ENCODE results near the gene THEMIS.

The THEMIS gene

GRCh38 chr6:127857051-127857637, 43.7 kb downstream of the THEMIS start:
- DNase-seq: no peak

DNA sequence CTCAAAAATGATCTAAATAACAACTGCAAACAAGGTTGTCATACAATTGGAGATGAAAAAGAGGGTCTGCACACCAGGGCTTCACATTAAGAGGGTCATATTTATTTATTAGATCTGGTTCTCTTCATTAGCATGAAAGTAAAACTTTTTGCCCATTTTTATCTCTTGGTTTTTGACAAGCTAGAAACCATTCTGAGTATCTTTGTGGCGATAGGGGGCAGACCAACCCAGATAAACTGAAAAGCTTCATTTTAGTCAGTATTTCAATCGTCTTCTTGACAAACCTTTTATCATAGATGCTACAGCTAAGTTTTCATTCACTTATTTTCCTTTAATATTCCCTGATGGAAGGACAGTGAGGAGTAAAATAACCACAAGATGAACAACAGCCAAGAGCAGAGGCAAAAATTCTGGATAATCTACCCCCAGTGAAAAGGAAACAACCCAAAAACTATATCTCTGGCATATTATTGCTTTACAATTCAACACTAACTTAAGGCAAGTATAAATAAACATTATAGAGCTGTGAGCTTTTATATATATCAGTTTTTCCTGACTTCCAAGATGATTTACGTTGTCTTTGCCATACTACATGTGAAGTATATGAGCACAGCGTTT, 45.2 kb downstream of the THEMIS start:
- peak; percentile 15 to 30 for DNase-seq

GRCh38 chr6:127854009-127854408, 46.8 kb downstream of the THEMIS start:
- DNase-seq: no peak

- no peak for DNase-seq
These were observed 49.7 kb downstream of the THEMIS start for GRCh38 chr6:127851197-127851596.

DNA sequence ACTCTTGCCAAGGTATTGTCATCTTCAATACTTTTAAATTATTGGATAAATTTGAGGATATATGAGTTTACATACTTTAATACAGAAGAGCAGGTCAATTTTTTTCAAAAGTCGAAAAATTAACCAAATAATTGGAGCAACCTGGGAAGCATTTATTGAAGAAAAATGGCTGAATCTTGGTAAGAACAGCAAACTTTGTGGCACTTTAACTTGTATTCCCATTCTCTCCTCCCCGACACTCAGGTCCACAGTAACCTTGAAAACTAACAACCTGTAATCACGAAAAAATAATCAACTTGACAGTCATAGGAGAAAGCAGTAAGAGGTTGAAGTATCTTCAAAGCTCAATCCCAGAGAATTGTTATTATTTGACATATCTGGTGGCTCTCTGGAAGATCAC, 55.6 kb downstream of the THEMIS start:
- no peak for DNase-seq

- no peak for DNase-seq
These were observed 56.3 kb downstream of the THEMIS start for GRCh38 chr6:127844529-127844928.

GRCh38 chr6:127843582-127843981, 57.3 kb downstream of the THEMIS start:
- DNase-seq: no peak

DNA sequence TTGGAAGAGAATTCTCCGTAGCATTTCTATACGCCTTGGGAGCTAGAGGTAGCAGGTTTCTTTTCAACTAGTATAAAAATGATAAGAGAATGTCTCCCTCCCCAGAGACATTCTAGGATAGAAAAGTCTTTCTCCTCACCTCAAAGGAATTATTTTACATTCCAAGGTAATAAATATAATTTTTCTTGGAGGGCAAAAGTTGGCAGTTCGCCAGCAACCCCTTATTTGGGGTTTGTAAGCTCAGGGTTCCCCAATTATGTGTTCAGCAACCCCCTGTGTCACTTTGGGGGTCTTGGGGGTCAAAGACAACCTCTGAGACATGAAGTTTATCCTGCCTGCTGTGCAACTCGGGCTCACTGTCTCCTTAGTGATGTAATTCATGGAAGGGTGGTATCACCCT, 58.3 kb downstream of the THEMIS start:
- DNase-seq: no peak

DNA sequence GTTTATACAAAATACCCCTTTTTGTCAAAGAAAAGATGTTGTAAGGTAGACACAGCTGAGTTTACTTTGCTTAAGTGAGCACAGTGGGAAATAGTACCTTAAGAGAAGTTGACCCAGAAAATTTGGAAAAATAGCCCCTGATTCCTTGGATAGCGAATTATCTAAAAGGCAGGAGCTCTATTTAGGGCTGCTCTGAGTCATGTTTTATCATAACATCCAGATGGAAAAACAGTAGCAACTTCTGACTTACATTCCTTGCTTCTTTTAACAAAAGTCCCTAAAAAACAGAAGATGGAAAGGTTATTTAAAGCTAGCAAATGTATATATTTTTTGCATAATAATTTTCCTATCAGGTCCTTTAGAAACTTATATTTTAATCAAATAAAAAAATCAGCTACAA, 59.0 kb downstream of the THEMIS start:
- no peak for DNase-seq

- DNase-seq: no peak
These were observed 66.7 kb downstream of the THEMIS start for GRCh38 chr6:127834136-127834535.

DNA sequence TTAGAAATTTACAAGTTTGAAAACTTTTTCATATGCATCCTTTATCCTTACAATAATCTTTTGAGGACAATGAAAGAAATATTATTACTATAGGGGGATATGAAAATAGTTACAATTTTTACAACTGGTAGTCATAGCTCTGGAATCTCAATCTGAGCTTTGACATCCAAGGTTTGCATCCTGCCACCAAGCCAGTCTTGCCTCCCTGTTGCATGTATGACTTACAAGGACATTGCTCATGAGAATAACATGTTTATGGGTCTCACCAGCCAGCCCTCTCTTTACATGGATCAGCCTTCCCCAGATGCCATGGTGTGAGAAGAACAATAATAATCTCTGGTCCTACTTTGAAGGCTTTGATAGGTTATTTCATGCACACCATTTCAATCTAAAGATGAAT, 67.5 kb downstream of the THEMIS start:
- DNase-seq: no peak

DNA sequence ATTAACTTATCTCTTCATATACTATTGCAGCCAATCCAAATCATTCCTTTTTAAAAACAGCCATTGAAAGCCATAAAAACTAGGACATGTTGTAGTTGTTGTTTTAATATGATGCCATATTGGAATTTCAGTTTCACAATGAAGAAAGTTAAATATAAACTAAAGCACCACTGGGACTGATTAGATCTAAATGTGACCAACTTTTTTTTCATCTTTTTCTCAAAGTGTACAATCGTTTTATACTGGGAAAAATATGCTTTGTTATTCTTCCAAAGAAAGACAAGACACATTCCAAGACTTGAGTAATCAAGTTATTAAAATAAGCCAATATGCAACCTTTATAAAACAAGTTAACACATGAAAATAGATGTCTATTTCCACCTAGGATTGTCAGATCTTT, 68.5 kb downstream of the THEMIS start:
- no peak for DNase-seq

- DNase-seq: no peak
These were observed 76.8 kb downstream of the THEMIS start for GRCh38 chr6:127824061-127824460.

DNA sequence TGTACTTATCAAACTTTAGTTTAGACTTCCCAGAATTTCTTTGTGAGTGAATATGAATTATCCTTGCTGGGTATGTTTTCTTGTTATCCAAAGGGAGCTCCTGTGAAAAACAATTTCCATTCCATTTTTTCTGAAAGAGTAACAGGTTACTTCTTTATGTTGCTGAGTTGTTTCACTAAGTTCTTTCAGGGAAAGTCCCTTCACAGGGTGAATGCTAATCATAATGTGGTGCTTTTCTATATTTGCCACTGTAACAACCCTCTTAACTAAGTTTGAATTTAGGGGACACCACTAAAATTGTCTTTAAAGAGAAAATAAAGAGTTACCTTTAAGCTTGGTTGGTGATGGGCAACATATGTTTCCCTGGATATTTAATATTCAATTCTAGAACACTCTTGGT, 79.4 kb downstream of the THEMIS start:
- DNase-seq: no peak

DNA sequence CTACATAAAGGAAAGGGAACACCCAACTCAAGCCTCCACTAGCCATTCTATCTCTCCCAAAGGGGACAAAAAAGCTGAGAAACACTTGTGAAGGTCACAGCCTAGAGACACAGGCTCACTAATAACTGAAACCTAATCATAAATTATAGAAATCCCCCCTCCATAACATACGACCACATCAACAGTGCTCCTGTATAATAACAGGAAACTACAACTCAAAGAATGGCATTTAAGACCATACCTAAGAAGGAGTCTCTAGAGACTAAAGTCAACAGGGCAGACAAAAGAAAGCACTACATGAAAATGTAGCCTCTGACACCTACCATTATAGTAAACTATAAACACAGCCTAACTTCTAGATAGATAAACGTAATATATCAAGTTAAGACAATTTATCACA, 82.7 kb downstream of the THEMIS start:
- DNase-seq: no peak

- DNase-seq: no peak
These were observed 84.2 kb downstream of the THEMIS start for GRCh38 chr6:127816643-127817042.

DNA sequence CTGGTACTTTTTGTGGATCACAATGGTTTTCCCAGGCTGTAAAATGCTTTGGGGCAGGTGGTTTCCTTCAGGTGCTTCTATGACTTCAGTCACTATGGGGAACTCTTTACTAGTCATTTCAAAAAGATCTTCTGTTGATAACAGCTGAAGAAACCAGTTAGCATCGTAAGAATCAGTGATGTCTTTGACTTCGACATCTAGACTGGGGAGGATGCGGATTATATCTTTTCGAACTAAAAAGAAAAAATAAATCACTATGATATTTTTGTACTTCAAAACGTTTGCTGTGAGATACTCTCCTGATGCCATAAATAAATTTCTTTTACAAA, 87.2 kb downstream of the THEMIS start:
- DNase-seq: no peak

DNA sequence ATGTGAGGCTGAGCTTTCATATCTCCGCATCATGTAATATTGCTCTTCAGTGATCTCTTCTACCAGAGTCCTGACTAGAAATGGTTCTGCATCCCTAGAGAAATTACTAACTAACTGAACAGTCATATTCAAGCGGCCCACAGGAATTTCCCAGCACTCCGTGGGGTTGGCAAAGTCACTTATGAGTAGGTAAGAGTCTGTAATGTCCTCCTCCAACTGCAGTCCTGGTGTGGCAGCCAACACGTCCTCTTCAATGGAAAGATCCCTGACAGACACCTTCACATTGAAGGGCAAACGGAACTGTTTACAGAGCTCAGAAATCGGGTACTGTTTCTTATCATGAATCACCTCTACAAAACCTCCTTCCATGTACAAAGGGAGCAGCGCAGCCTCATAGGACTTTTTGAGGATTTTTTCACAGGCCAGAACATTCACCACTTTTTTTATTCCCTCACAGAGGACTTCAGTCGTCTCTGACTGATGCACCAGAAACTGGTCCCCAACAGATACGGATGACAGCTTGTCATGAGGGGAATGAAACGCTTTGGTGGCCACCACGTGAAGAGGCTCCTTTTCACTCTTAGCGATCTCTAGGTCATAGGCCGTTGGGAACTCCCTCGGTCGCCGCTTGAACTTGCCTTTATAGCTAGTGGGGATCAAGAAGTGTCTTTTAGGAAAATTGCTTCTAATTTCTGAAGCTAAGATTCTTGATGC, 87.7 kb downstream of the THEMIS start:
- peak; percentile 18 to 38 for DNase-seq

DNA sequence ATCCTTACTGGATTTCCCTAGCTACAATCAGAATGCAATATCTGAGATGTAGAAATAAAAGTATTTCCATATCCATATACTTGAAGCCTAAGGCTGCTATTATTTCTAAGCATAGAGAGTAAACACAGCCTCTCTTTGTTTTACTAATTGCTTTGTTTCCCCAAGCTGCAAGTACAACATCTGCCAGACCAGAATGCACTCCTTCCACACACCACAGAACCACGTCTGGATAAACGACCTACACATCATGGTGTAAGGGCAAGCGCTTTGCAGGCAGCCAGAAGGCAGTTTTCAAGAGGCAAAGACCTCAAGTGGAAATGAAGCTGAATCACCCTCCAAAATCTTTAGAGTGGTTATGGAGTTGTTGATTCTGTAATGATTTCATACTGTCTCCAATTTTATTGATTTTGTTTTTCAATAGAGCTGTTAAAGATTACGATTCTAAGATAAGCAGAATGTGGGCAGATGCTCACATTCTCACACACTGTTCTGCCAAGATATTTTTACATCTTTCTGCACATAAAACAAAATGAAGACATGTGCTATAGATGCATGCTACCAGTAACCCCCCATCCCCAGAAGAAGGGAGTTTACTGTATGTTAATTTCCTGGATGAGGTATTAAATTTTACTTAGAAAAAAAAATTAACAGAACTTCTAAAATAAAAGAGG, 88.8 kb downstream of the THEMIS start:
- no peak for DNase-seq

GRCh38 chr6:127807806-127808517, 92.9 kb downstream of the THEMIS start:
- no peak for DNase-seq

GRCh38 chr6:127796713-127797112, 104.1 kb downstream of the THEMIS start:
- no peak for DNase-seq

GRCh38 chr6:127794405-127794804, 106.5 kb downstream of the THEMIS start:
- DNase-seq: no peak

GRCh38 chr6:127793396-127793795, 107.5 kb downstream of the THEMIS start:
- no peak for DNase-seq
